Measurements from ENCODE around the gene ZC3H7A. TPM values are rescaled to one million over a fixed set of nuclear protein-coding genes. Genes with fewer than 3 reads are reported as not detected.

The ZC3H7A gene
- total RNA-seq, 1 experiment from 2014 or later = 42.0 TPM

DNA sequence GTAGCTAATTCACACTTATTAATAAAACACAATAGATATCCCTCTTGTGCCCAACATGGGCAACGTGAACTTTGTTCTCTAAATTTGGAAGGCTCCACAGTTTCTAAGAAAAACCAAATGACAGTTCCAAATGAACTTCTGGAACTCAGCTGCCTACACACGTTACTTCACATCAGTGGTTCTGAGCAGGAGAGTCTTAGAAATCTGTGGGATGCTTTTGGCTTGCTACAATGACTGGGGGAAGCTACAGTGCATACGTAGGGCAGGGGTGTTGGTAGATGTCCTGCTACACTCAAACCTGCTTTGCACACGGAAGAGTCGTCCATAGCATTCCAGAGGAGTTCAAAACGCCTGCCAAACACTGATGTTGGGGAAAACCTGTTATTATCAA, 62.4 kb downstream of the ZC3H7A start:
- Histone ChIP-seq H3K27me3 (replicated peaks; ENCODE audit: control insufficient read depth, insufficient read depth, low read length) (no peaks in the 10 kb centered on the region), H3K36me3 (ENCODE audit: control insufficient read depth, insufficient read depth, low read length) (no peaks in the 10 kb centered on the region; the same call in 1 of the 2 replicates), H3K9me3 (no peaks in the 10 kb centered on the region), H3K4me3 (ENCODE audit: low read depth, low read length) (no peak overlapping the region), H3K4me1 (peaks cover 44% of the 10 kb centered on the region)
- CTCF ChIA-PET = no interaction called here
- Mint-ChIP-seq H3K36me3 (ENCODE audit: insufficient read depth, unreplicated experiment) (peaks cover 75% of the 10 kb centered on the region), H3K27ac (ENCODE audit: unreplicated experiment) (no peak overlapping the region), H3K9me3 (ENCODE audit: unreplicated experiment) (no peaks in the 10 kb centered on the region), H3K4me1 (ENCODE audit: low read depth, unreplicated experiment) (peaks cover 32% of the 10 kb centered on the region), H3K4me3 (ENCODE audit: unreplicated experiment) (no peak overlapping the region), H3K27me3 (ENCODE audit: insufficient read depth, unreplicated experiment) (no peaks in the 10 kb centered on the region)
- intact Hi-C loops (cut with micrococcal nuclease; ENCODE audit: unreplicated experiment) = no loop called here
- TF ChIP-seq, protein P1, sequence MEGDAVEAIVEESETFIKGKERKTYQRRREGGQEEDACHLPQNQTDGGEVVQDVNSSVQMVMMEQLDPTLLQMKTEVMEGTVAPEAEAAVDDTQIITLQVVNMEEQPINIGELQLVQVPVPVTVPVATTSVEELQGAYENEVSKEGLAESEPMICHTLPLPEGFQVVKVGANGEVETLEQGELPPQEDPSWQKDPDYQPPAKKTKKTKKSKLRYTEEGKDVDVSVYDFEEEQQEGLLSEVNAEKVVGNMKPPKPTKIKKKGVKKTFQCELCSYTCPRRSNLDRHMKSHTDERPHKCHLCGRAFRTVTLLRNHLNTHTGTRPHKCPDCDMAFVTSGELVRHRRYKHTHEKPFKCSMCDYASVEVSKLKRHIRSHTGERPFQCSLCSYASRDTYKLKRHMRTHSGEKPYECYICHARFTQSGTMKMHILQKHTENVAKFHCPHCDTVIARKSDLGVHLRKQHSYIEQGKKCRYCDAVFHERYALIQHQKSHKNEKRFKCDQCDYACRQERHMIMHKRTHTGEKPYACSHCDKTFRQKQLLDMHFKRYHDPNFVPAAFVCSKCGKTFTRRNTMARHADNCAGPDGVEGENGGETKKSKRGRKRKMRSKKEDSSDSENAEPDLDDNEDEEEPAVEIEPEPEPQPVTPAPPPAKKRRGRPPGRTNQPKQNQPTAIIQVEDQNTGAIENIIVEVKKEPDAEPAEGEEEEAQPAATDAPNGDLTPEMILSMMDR (IDR thresholded peaks at IDR 0.05; ENCODE audit: insufficient read depth in 1 of 2, low read depth in 1 of 2, low read length in 1 of 2, severe bottlenecking in 1 of 2, unreplicated experiment in 1 of 2) = no peak
- POLR2A ChIA-PET = no interaction called here
- no peak for DNase-seq
- BruUV-seq (replicated peaks) = no TSS peak

DNA sequence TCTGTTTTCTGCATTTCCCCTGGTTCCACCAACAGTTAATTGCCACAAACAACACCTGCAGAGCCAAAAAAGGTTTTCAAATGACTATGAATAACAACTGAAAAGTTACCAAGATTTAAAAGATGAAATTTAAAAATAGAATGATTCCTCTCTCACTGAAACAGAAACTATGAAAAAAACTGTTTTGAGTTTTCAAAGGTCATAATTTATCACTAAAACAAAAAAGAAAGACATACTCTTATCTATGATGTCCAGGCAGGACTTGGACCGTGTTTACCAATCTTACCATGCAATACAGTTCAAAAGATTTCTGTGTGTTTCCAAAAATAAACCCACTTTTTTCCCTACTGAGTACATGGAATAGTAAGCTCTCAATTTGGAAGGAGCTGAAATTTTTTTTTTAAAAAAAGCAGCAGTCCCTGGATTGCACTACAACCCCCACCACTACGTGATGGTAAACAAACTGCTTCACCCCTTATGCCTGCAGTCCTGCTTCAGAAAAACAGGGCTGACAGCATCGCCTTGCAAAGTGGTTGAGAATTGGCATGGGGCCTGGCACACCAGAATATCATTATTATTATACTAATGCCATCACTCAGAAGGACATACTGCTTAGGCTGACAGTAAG, 62.9 kb downstream of the ZC3H7A start:
- DNase-seq = no peak
- Mint-ChIP-seq H3K4me3 (ENCODE audit: unreplicated experiment) (no peak overlapping the region), H3K27me3 (ENCODE audit: insufficient read depth, unreplicated experiment) (no peaks in the 10 kb centered on the region), H3K27ac (ENCODE audit: unreplicated experiment) (no peak overlapping the region), H3K36me3 (ENCODE audit: insufficient read depth, unreplicated experiment) (peaks cover 80% of the 10 kb centered on the region), H3K4me1 (ENCODE audit: low read depth, unreplicated experiment) (peaks cover 32% of the 10 kb centered on the region), H3K9me3 (ENCODE audit: unreplicated experiment) (no peaks in the 10 kb centered on the region)
- no TSS peak for BruUV-seq (replicated peaks)
- ChIA-PET POLR2A (no interaction called here), CTCF (no interaction called here)
- Histone ChIP-seq H3K27me3 (replicated peaks; ENCODE audit: control insufficient read depth, insufficient read depth, low read length) (no peaks in the 10 kb centered on the region), H3K36me3 (ENCODE audit: control insufficient read depth, insufficient read depth, low read length) (no peaks in the 10 kb centered on the region; the same call in 1 of the 2 replicates), H3K4me1 (peaks cover 44% of the 10 kb centered on the region), H3K4me3 (ENCODE audit: low read depth, low read length) (no peak overlapping the region), H3K9me3 (no peaks in the 10 kb centered on the region)
- intact Hi-C loops (cut with micrococcal nuclease; ENCODE audit: unreplicated experiment) = no loop called here
- TF ChIP-seq, protein P1 (IDR thresholded peaks at IDR 0.05; ENCODE audit: insufficient read depth in 1 of 2, low read depth in 1 of 2, low read length in 1 of 2, severe bottlenecking in 1 of 2, unreplicated experiment in 1 of 2) = no peak

DNA sequence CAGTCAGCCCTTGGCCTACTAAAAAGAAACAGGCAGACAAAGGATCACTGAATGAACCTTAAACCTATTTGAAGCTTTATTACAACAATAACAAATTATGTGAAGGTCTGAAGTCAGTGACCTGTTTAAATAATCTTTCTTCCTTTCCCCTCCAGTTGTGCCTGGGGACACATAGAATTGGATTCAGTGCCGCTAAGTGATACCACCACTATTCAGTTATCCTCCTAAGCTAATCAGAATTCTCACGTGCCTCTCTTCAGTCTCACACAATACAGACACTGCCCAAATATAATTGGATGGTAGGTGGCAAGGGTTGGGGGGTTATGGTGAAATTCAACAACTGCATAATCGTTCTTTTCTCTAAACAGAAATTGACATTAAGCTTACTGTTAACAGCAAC, 65.8 kb downstream of the ZC3H7A start:
- peaks cover 19% of the 10 kb centered on the region for H3K4me1 Mint-ChIP-seq (ENCODE audit: low read depth, unreplicated experiment)
- H3K27me3 Mint-ChIP-seq (ENCODE audit: insufficient read depth, unreplicated experiment) = no peaks in the 10 kb centered on the region
- ChIA-PET POLR2A (no interaction called here), CTCF (no interaction called here)
- Histone ChIP-seq H3K27me3 (replicated peaks; ENCODE audit: control insufficient read depth, insufficient read depth, low read length) (no peaks in the 10 kb centered on the region), H3K4me1 (peaks cover 35% of the 10 kb centered on the region), H3K9me3 (no peaks in the 10 kb centered on the region), H3K4me3 (ENCODE audit: low read depth, low read length) (no peak overlapping the region), H3K36me3 (ENCODE audit: control insufficient read depth, insufficient read depth, low read length) (no peaks in the 10 kb centered on the region; the same call in 1 of the 2 replicates)
- TF ChIP-seq, protein P1 (IDR thresholded peaks at IDR 0.05; ENCODE audit: insufficient read depth in 1 of 2, low read depth in 1 of 2, low read length in 1 of 2, severe bottlenecking in 1 of 2, unreplicated experiment in 1 of 2) = no peak
- intact Hi-C loops (cut with micrococcal nuclease; ENCODE audit: unreplicated experiment) = no loop called here
- no peaks in the 10 kb centered on the region for H3K9me3 Mint-ChIP-seq (ENCODE audit: unreplicated experiment)
- BruUV-seq (replicated peaks) = no TSS peak
- H3K36me3 Mint-ChIP-seq (ENCODE audit: insufficient read depth, unreplicated experiment) = peaks cover 63% of the 10 kb centered on the region
- no peak overlapping the region for H3K27ac Mint-ChIP-seq (ENCODE audit: unreplicated experiment)
- H3K4me3 Mint-ChIP-seq (ENCODE audit: unreplicated experiment) = no peak overlapping the region
- no peak for DNase-seq

All from Caco-2 (cell line).